Progenitor cell of endocrine pancreas (in vitro differentiated cells): ENCODE data around the gene DLL3. TPM values are rescaled to one million over a fixed set of nuclear protein-coding genes. Genes with fewer than 3 reads are reported as not detected.

ENCODE experiments used
- DNase-seq: peaks from one replicate; pipeline ENCODE4 v3.0.0; 2021; ENCODE audit warnings: low spot score; ENCODE audit not compliant: unreplicated experiment
- H3K27ac Mint-ChIP-seq: 2 replicates; pipeline ENCODE4 v1.8.0; 2021; ENCODE audit warnings: mild to moderate bottlenecking, moderate library complexity, mixed read lengths
- H3K27me3 Mint-ChIP-seq: 2 replicates; pipeline ENCODE4 v1.8.0; 2021; ENCODE audit warnings: mixed read lengths
- H3K36me3 Mint-ChIP-seq: 2 replicates; pipeline ENCODE4 v1.8.0; 2022; ENCODE audit warnings: mixed read lengths; ENCODE audit not compliant: insufficient read depth
- H3K4me1 Mint-ChIP-seq: 2 replicates; pipeline ENCODE4 v1.8.0; 2021; ENCODE audit warnings: low read depth, mixed read lengths
- H3K4me3 Mint-ChIP-seq: 2 replicates; pipeline ENCODE4 v1.8.0; 2021; ENCODE audit warnings: low read depth, mild to moderate bottlenecking, moderate library complexity, mixed read lengths
- H3K9me3 Mint-ChIP-seq: 2 replicates; pipeline ENCODE4 v1.8.0; 2021; ENCODE audit warnings: low read depth, mixed read lengths
- CTCF ChIP-seq: fragments of 200-600 bp; sonication (generic); IDR thresholded peaks from one replicate; pipeline ENCODE4 v1.5.0; 2021; ENCODE audit warnings: antibody characterized with exemption, mild to moderate bottlenecking; ENCODE audit not compliant: unreplicated experiment
- total RNA-seq: library from RNA; stranded (reverse); gene quantifications from 2 replicates; pipeline ENCODE4 v1.2.1, GENCODE V29; 2021

Gene DLL3
- total RNA-seq, 1 donor from 2014 or later: 1.1 TPM

- no peak for DNase-seq
- H3K36me3 Mint-ChIP-seq: no peaks in the 10 kb centered on the region
- peak overlapping the region; percentile 87 for H3K27ac Mint-ChIP-seq
- peak overlapping the region; percentile 91 for H3K4me3 Mint-ChIP-seq
- H3K27me3 Mint-ChIP-seq: no peaks in the 10 kb centered on the region
- H3K9me3 Mint-ChIP-seq: no peaks in the 10 kb centered on the region
- H3K4me1 Mint-ChIP-seq: peaks cover 2% of the 10 kb centered on the region
- TF ChIP-seq CTCF: no peak
Observed at GRCh38 chr19:39531834-39532232, 33.1 kb downstream of the DLL3 start.

GRCh38 chr19:39532233-39533002 lies 33.7 kb downstream of the DLL3 start, which contains the start of gene EID2B:
Gene EID2B (minus strand): TSS chr19:39532852. CDS start chr19:39532802, 50 bp downstream.
- no peaks in the 10 kb centered on the region for H3K36me3 Mint-ChIP-seq
- no peaks in the 10 kb centered on the region for H3K27me3 Mint-ChIP-seq
- H3K4me3 Mint-ChIP-seq: peak within 1 kb of the TSS; percentile 91
- H3K4me1 Mint-ChIP-seq: peaks cover 2% of the 10 kb centered on the region
- peak; percentile 90 for DNase-seq
- TF ChIP-seq CTCF: peak; percentile 88
- no peaks in the 10 kb centered on the region for H3K9me3 Mint-ChIP-seq
- peak within 1 kb of the TSS; percentile 88 for H3K27ac Mint-ChIP-seq

GRCh38 chr19:39533003-39533512 lies 34.3 kb downstream of the DLL3 start:
- no peaks in the 10 kb centered on the region for H3K27me3 Mint-ChIP-seq
- H3K4me1 Mint-ChIP-seq: peaks cover 2% of the 10 kb centered on the region
- no peak for TF ChIP-seq CTCF
- peak overlapping the region; percentile 38 for H3K4me3 Mint-ChIP-seq
- H3K36me3 Mint-ChIP-seq: no peaks in the 10 kb centered on the region
- H3K9me3 Mint-ChIP-seq: no peaks in the 10 kb centered on the region
- DNase-seq: no peak
- no peak overlapping the region for H3K27ac Mint-ChIP-seq

DNA sequence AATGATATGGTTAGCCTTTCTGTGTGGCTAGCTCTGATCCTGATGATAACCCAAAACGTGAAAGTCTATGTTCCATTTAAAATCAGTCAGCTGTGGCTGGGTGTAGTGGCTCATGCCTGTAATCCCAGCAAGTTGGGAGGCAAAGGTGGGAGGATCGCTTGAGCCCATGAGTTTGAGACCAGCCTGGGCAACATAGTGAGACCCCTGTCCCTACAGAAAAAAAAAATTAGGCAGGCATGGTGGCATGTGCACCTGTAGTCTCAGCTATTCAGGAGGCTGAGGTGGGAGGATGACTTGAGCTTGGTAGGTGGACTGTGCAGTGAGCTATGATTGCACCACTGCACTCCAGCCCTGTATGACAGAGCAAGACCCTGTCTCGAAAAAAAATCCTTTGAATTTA lies 35.0 kb downstream of the DLL3 start:
- no peaks in the 10 kb centered on the region for H3K9me3 Mint-ChIP-seq
- peaks cover 7% of the 10 kb centered on the region for H3K4me1 Mint-ChIP-seq
- no peak for DNase-seq
- no peaks in the 10 kb centered on the region for H3K27me3 Mint-ChIP-seq
- no peak overlapping the region for H3K27ac Mint-ChIP-seq
- H3K36me3 Mint-ChIP-seq: no peaks in the 10 kb centered on the region
- TF ChIP-seq CTCF: no peak
- no peak overlapping the region for H3K4me3 Mint-ChIP-seq

- no peaks in the 10 kb centered on the region for H3K27me3 Mint-ChIP-seq
- peaks cover 20% of the 10 kb centered on the region for H3K4me1 Mint-ChIP-seq
- TF ChIP-seq CTCF: no peak
- H3K36me3 Mint-ChIP-seq: no peaks in the 10 kb centered on the region
- peak overlapping the region; percentile 97 for H3K27ac Mint-ChIP-seq
- no peaks in the 10 kb centered on the region for H3K9me3 Mint-ChIP-seq
- DNase-seq: no peak
- peak overlapping the region; percentile 89 for H3K4me3 Mint-ChIP-seq
Observed at GRCh38 chr19:39539165-39539517, 40.4 kb downstream of the DLL3 start.
